SU-DHL-6 (cell line): ENCODE measurements around the gene ARNT2.

Experiments
- H2AFZ ChIP-seq: fragments of 200-600 bp; sonication (generic); 2 replicates; pipeline ENCODE4 v1.6.1; 2014; ENCODE audit warnings: low read depth, mild to moderate bottlenecking, moderate library complexity, mixed read lengths, antibody characterized with exemption, low read length; ENCODE audit not compliant: severe bottlenecking
- H3F3A ChIP-seq: fragments of 200-600 bp; shearing (Covaris generic); 2 replicates; pipeline ENCODE4 v1.6.0; 2016; ENCODE audit warnings: antibody characterized with exemption, mild to moderate bottlenecking; ENCODE audit not compliant: insufficient read depth
- H3K27ac ChIP-seq: fragments of 200-600 bp; sonication (generic); 2 replicates; pipeline ENCODE4 v1.5.1; 2016; ENCODE audit warnings: low read depth, mild to moderate bottlenecking, low read length, moderate library complexity, mixed read lengths
- H3K27me3 ChIP-seq: fragments of 200-600 bp; sonication (generic), shearing (Covaris generic); 2 replicates; pipeline ENCODE4 v1.6.0; 2014; ENCODE audit warnings: mild to moderate bottlenecking, low read length
- H3K36me3 ChIP-seq: fragments of 200-600 bp; sonication (generic); 2 replicates; pipeline ENCODE4 v1.6.1; 2014; ENCODE audit warnings: mild to moderate bottlenecking, low read length, mixed read lengths
- H3K4me2 ChIP-seq: fragments of 300-600, 200-600 bp; shearing (Covaris generic), sonication (generic); 2 replicates; pipeline ENCODE4 v1.6.0; 2014; ENCODE audit warnings: low read length, low read depth, mild to moderate bottlenecking; ENCODE audit not compliant: poor library complexity, severe bottlenecking
- H3K4me3 ChIP-seq: fragments of 200-600 bp; sonication (generic); 2 replicates; pipeline ENCODE4 v1.5.1; 2014; ENCODE audit warnings: antibody characterized with exemption, low read length, mild to moderate bottlenecking, mixed read lengths; ENCODE audit not compliant: insufficient read depth, poor library complexity, severe bottlenecking
- H3K79me2 ChIP-seq: fragments of 200-600 bp; sonication (generic); 2 replicates; pipeline ENCODE4 v1.6.1; 2014; ENCODE audit warnings: mild to moderate bottlenecking, low read length, moderate library complexity; ENCODE audit not compliant: insufficient read depth
- H3K9ac ChIP-seq: fragments of 200-600 bp; sonication (generic); 2 replicates; pipeline ENCODE4 v1.7.0; 2014; ENCODE audit warnings: mild to moderate bottlenecking, low read length
- H3K9me2 ChIP-seq: fragments of 200-600 bp; sonication (generic); replicated peaks from 2 replicates; pipeline ENCODE4 v1.6.1; 2014; ENCODE audit warnings: low read length; ENCODE audit not compliant: insufficient read depth
- H3K9me3 ChIP-seq: fragments of 200-600 bp; sonication (generic); 2 replicates; pipeline ENCODE4 v1.6.1; 2014; ENCODE audit warnings: low read length, mixed read lengths; ENCODE audit not compliant: insufficient read depth
- H4K20me1 ChIP-seq: fragments of 200-600 bp; sonication (generic); 2 replicates; pipeline ENCODE4 v1.6.1; 2014; ENCODE audit warnings: low read depth, mild to moderate bottlenecking, antibody characterized with exemption, low read length, moderate library complexity, mixed read lengths
- EZH2phosphoT487 ChIP-seq: fragments of 200-600 bp; sonication (generic), shearing (Covaris generic); conservative IDR thresholded peaks from 2 replicates; pipeline ENCODE4 v1.6.1; 2018; ENCODE audit warnings: mild to moderate bottlenecking, antibody characterized with exemption, low read length, moderate library complexity, mixed read lengths
- TF ChIP-seq, protein P1 (sequence below): fragments of 200-600 bp; sonication (generic); IDR thresholded peaks from one replicate; pipeline ENCODE4 v1.5.1; 2017; ENCODE audit warnings: antibody characterized with exemption, mild to moderate bottlenecking, low read length, moderate library complexity; ENCODE audit not compliant: insufficient read depth, poor library complexity, severe bottlenecking

The ARNT2 gene

DNA sequence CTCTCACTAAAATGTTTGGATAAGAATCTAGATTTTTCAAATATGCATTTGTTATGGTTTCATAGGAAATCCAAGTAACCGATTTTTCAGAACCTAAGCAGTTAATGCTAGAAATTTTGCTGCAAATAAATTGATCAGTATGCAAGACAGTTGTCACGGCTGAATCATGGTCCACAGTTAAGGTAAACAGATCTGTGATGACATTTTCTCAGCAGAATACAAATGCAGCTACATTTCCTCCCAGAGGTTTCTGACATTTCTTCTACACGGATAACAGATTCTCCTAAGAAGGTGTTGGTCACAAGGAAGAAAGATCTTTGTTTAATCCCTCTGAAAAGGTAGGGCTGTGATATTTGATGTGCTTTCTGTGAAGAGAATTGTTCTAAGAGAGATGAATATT is 36.9 kb downstream of the ARNT2 start:
- Histone ChIP-seq H4K20me1 (no peaks in the 10 kb centered on the region), H3K27me3 (no peaks in the 10 kb centered on the region), H3K36me3 (no peaks in the 10 kb centered on the region), H3K9me2 (no peaks in the 10 kb centered on the region), H3K4me2 (no peak overlapping the region), H3K27ac (no peak overlapping the region), H3F3A (no peaks in the 10 kb centered on the region), H3K9me3 (no peaks in the 10 kb centered on the region), H2AFZ (no peak overlapping the region), H3K4me3 (no peak overlapping the region), H3K79me2 (no peaks in the 10 kb centered on the region), H3K9ac (no peak overlapping the region)
- TF ChIP-seq, protein P1, sequence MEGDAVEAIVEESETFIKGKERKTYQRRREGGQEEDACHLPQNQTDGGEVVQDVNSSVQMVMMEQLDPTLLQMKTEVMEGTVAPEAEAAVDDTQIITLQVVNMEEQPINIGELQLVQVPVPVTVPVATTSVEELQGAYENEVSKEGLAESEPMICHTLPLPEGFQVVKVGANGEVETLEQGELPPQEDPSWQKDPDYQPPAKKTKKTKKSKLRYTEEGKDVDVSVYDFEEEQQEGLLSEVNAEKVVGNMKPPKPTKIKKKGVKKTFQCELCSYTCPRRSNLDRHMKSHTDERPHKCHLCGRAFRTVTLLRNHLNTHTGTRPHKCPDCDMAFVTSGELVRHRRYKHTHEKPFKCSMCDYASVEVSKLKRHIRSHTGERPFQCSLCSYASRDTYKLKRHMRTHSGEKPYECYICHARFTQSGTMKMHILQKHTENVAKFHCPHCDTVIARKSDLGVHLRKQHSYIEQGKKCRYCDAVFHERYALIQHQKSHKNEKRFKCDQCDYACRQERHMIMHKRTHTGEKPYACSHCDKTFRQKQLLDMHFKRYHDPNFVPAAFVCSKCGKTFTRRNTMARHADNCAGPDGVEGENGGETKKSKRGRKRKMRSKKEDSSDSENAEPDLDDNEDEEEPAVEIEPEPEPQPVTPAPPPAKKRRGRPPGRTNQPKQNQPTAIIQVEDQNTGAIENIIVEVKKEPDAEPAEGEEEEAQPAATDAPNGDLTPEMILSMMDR, result no peak
- TF ChIP-seq EZH2phosphoT487, result no peak

DNA sequence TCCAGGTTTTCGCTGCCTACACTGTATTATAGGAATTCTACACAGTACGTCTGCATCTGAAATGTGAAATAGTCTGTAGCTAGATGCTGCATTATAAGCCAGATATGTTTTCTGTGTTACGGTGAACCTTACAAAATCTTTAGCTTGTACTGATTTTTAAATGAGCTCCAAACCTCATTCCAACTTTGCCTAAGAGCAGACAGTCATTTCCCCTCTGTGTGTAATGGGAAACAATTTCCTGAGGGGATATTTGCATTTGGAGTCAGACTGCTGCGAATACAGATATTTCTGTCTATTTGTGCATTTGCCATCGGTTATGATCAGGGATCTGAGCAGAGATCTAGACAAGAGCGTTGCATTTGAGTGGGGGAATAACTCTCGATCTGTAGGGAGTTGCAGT is 37.5 kb downstream of the ARNT2 start:
- no peak overlapping the region for H3K4me3 ChIP-seq
- H2AFZ ChIP-seq, result no peak overlapping the region
- no peaks in the 10 kb centered on the region for H3K36me3 ChIP-seq
- H3K27me3 ChIP-seq, result no peaks in the 10 kb centered on the region
- no peak overlapping the region for H3K27ac ChIP-seq
- no peaks in the 10 kb centered on the region for H4K20me1 ChIP-seq
- TF ChIP-seq, protein P1, result no peak
- TF ChIP-seq EZH2phosphoT487, result no peak
- H3K9me2 ChIP-seq, result no peaks in the 10 kb centered on the region
- no peak overlapping the region for H3K4me2 ChIP-seq
- H3K9ac ChIP-seq, result no peak overlapping the region
- H3F3A ChIP-seq, result no peaks in the 10 kb centered on the region
- H3K9me3 ChIP-seq, result no peaks in the 10 kb centered on the region
- no peaks in the 10 kb centered on the region for H3K79me2 ChIP-seq

DNA sequence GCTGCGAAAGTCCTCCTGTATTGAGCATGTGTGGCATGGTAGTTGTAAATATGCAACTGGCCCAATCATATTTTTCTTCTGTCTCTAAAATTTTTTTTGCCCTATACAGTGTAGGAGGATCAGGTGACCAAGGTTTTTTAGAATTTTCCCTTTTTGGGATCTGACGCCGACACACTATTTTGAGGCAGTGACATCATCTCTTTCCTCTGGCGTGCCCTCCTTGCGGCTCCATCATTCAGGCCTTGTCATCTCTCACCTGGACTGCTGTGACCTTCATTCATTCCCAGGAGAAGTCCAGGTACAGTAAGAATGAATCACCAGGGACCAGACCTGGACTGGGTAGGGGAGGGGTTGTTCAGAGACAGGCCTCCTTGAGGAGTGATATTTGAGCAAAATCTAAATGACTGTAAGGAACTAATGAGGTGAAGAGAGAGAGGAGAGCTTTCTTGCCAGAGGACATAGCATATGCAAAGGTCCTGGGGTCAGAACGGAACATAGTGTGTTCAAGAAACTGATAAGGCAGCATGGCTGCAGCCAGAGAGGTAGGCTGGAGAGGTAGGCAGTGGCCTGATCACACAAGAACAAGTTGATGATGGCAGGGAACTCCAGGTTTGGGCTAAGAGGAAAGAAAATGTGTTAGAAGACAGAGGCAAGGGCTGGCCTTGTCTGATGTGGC is 38.7 kb downstream of the ARNT2 start:
- H3K9ac ChIP-seq, result no peak overlapping the region
- H3K79me2 ChIP-seq, result no peaks in the 10 kb centered on the region
- no peaks in the 10 kb centered on the region for H3K27me3 ChIP-seq
- H3K36me3 ChIP-seq, result no peaks in the 10 kb centered on the region
- no peaks in the 10 kb centered on the region for H3K9me2 ChIP-seq
- no peak overlapping the region for H3K4me3 ChIP-seq
- no peak overlapping the region for H3K4me2 ChIP-seq
- H3F3A ChIP-seq, result no peaks in the 10 kb centered on the region
- no peak overlapping the region for H3K27ac ChIP-seq
- TF ChIP-seq, protein P1, result no peak
- TF ChIP-seq EZH2phosphoT487, result no peak
- H3K9me3 ChIP-seq, result no peaks in the 10 kb centered on the region
- H4K20me1 ChIP-seq, result no peaks in the 10 kb centered on the region
- no peak overlapping the region for H2AFZ ChIP-seq
